ENCODE results near the gene MAP2K3.

MAP2K3 gene

GRCh38 chr17:21284319-21285163 lies at the start of gene MAP2K3:
Gene MAP2K3 (plus strand): TSS chr17:21284711. CDS start chr17:21284921, 210 bp downstream.
- DNase-seq (ENCODE audit: low read depth), result peak; percentile 99
- peak within 1 kb of the TSS; percentile 98 for H3K4me3 ChIP-seq (ENCODE audit: low read length)
- TF ChIP-seq CTCF (conservative IDR thresholded peaks at IDR 0.05; ENCODE audit: low read length), result no peak

GRCh38 chr17:21235921-21236320 lies 48.6 kb upstream of the MAP2K3 start:
- H3K4me3 ChIP-seq (ENCODE audit: low read length), result no peak overlapping the region
- DNase-seq (ENCODE audit: low read depth), result no peak
- TF ChIP-seq CTCF (conservative IDR thresholded peaks at IDR 0.05; ENCODE audit: low read length), result no peak

GRCh38 chr17:21239680-21240368 lies 44.7 kb upstream of the MAP2K3 start:
- peak; percentile 44 for DNase-seq (ENCODE audit: low read depth)
- peak; percentile 57 for TF ChIP-seq CTCF (conservative IDR thresholded peaks at IDR 0.05; ENCODE audit: low read length)
- H3K4me3 ChIP-seq (ENCODE audit: low read length), result no peak overlapping the region

GRCh38 chr17:21240369-21241055 lies 44.0 kb upstream of the MAP2K3 start:
- H3K4me3 ChIP-seq (ENCODE audit: low read length), result no peak overlapping the region
- no peak for DNase-seq (ENCODE audit: low read depth)
- TF ChIP-seq CTCF (conservative IDR thresholded peaks at IDR 0.05; ENCODE audit: low read length), result no peak

- TF ChIP-seq CTCF (conservative IDR thresholded peaks at IDR 0.05; ENCODE audit: low read length), result no peak
- no peak overlapping the region for H3K4me3 ChIP-seq (ENCODE audit: low read length)
- DNase-seq (ENCODE audit: low read depth), result no peak
Measured at GRCh38 chr17:21241564-21241963, 42.9 kb upstream of the MAP2K3 start.

- peak; percentile 35 for DNase-seq (ENCODE audit: low read depth)
- no peak overlapping the region for H3K4me3 ChIP-seq (ENCODE audit: low read length)
- TF ChIP-seq CTCF (conservative IDR thresholded peaks at IDR 0.05; ENCODE audit: low read length), result no peak
Measured at GRCh38 chr17:21242026-21242697, 42.3 kb upstream of the MAP2K3 start.
